Measurements from ENCODE around the gene PI16.

DNA sequence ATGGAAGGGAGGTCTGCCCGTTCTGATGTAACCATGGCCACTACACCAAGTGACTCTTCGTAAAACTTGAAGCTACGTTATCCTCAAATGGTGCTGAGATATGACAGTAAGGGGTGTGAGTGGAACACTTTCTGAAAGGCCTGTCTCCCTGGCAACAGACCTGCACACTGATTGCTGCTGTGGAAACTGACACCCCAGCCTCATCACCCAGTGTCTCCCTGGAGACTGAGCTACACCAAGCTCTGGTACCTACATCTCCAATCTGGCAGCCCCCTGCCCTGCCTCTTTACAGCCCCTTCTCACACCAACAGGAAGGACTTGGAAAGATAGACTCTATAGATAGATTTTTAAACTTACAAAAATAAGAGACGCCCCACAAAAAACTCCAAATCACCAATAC, 13.2 kb downstream of the PI16 start:
- TF ChIP-seq POLR2AphosphoS5 (IDR thresholded peaks at IDR 0.05) = no peak
- TF ChIP-seq, protein P1, sequence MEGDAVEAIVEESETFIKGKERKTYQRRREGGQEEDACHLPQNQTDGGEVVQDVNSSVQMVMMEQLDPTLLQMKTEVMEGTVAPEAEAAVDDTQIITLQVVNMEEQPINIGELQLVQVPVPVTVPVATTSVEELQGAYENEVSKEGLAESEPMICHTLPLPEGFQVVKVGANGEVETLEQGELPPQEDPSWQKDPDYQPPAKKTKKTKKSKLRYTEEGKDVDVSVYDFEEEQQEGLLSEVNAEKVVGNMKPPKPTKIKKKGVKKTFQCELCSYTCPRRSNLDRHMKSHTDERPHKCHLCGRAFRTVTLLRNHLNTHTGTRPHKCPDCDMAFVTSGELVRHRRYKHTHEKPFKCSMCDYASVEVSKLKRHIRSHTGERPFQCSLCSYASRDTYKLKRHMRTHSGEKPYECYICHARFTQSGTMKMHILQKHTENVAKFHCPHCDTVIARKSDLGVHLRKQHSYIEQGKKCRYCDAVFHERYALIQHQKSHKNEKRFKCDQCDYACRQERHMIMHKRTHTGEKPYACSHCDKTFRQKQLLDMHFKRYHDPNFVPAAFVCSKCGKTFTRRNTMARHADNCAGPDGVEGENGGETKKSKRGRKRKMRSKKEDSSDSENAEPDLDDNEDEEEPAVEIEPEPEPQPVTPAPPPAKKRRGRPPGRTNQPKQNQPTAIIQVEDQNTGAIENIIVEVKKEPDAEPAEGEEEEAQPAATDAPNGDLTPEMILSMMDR (IDR thresholded peaks at IDR 0.05) = no peak
- TF ChIP-seq POLR2A (IDR thresholded peaks at IDR 0.05) = no peak
